ENCODE results near the gene PDK2.

Gene PDK2

GRCh38 chr17:50157891-50158290 is 62.7 kb downstream of the PDK2 start:
- Histone ChIP-seq H2AFZ (peak overlapping the region; percentile 19), H3K4me3 (ENCODE audit: low read depth, low read length) (no peak overlapping the region), H3K9ac (no peak overlapping the region), H3K9me3 (ENCODE audit: control insufficient read depth, low read length) (no peaks in the 10 kb centered on the region), H3K27ac (no peak overlapping the region), H3K4me2 (ENCODE audit: low read length) (no peak overlapping the region), H3K36me3 (ENCODE audit: control insufficient read depth, insufficient read depth, low read length) (no peaks in the 10 kb centered on the region), H3K4me1 (peaks cover 12% of the 10 kb centered on the region), H3K79me2 (no peaks in the 10 kb centered on the region), H3K27me3 (ENCODE audit: control insufficient read depth, insufficient read depth, low read length) (no peaks in the 10 kb centered on the region)
- TF ChIP-seq CTCF (IDR thresholded peaks at IDR 0.05) = no peak

- no peaks in the 10 kb centered on the region for H3K27me3 ChIP-seq (ENCODE audit: control insufficient read depth, insufficient read depth, low read length)
Observed at GRCh38 chr17:50161023-50161910, 66.1 kb downstream of the PDK2 start.

More at GRCh38 chr17:50161023-50161910, 66.1 kb downstream of the PDK2 start:
- peak overlapping the region; percentile 92 for H3K4me2 ChIP-seq (ENCODE audit: low read length)
- peak overlapping the region; percentile 63 for H2AFZ ChIP-seq
- no peaks in the 10 kb centered on the region for H3K36me3 ChIP-seq (ENCODE audit: control insufficient read depth, insufficient read depth, low read length)
- H3K79me2 ChIP-seq = no peaks in the 10 kb centered on the region
- no peaks in the 10 kb centered on the region for H3K9me3 ChIP-seq (ENCODE audit: control insufficient read depth, low read length)
- H3K4me1 ChIP-seq = peaks cover 5% of the 10 kb centered on the region
- H3K27ac ChIP-seq = no peak overlapping the region
- TF ChIP-seq CTCF (IDR thresholded peaks at IDR 0.05) = peak; percentile 93
- H3K4me3 ChIP-seq (ENCODE audit: low read depth, low read length) = peak overlapping the region; percentile 70
- H3K9ac ChIP-seq = no peak overlapping the region

Data from parathyroid adenoma (tissue), 2 donors.